Omental fat pad (tissue), 4 donors: ENCODE measurements around the gene FAM24B. TPM values are rescaled to one million over a fixed set of nuclear protein-coding genes. Genes with fewer than 3 reads are reported as not detected.
"Not testable (repeated sequence)": the region's sequence is repeated elsewhere in the genome, so short reads cannot be mapped to it uniquely, and the experiment has no call there.

Experiments used
- ATAC-seq: fragments of 150-250 bp; one replicate; pipeline ENCODE4 v1.9.1; 2016; ENCODE audit warnings: mild to moderate bottlenecking, moderate library complexity; ENCODE audit not compliant: low FRiP score
- DNase-seq: peaks from one replicate; pipeline ENCODE4 v3.0.0-alpha.2; 2019; ENCODE audit warnings: low spot score
- total RNA-seq, 4 donors: library from RNA; depleted of rRNA; stranded (reverse); fragments of >200 nt; gene quantifications; one replicate each; pipeline ENCODE4 v1.1.0, GENCODE V29; 2016
- TF ChIP-seq, protein P1 (sequence below), 3 donors: fragments of 450-650 bp; IDR thresholded peaks; one replicate each; pipeline ENCODE4 v1.5.1; 2016 to 2017; ENCODE audit warnings: antibody characterized with exemption in 3 of 3, mild to moderate bottlenecking in 3 of 3, moderate library complexity in 2 of 3

Gene FAM24B
- total RNA-seq, 4 donors from 2014 or later: 1.0 to 4.4 (median 3.2) TPM

DNA sequence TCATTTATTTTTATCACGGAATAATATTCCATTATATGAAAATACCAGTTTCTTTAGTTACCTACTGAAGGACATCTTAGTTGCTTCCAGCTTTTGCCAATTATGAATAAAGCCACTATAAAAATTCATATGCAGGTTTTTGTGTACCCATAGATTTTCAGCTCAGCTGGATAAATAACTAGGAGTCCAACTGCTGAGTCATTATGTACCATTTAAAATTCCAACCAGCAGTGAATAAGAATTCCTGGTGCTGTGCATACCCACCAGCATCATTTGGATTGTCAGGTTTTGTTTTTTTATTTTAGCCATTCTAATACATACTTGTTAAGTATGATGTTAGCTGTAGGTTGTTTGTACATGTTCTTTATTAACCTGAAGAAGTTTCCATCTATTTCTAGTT is 14.5 kb downstream of the FAM24B start:
- no peak for DNase-seq
- no peak for ATAC-seq
- TF ChIP-seq, protein P1, sequence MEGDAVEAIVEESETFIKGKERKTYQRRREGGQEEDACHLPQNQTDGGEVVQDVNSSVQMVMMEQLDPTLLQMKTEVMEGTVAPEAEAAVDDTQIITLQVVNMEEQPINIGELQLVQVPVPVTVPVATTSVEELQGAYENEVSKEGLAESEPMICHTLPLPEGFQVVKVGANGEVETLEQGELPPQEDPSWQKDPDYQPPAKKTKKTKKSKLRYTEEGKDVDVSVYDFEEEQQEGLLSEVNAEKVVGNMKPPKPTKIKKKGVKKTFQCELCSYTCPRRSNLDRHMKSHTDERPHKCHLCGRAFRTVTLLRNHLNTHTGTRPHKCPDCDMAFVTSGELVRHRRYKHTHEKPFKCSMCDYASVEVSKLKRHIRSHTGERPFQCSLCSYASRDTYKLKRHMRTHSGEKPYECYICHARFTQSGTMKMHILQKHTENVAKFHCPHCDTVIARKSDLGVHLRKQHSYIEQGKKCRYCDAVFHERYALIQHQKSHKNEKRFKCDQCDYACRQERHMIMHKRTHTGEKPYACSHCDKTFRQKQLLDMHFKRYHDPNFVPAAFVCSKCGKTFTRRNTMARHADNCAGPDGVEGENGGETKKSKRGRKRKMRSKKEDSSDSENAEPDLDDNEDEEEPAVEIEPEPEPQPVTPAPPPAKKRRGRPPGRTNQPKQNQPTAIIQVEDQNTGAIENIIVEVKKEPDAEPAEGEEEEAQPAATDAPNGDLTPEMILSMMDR (IDR thresholded peaks at IDR 0.05): no peak

DNA sequence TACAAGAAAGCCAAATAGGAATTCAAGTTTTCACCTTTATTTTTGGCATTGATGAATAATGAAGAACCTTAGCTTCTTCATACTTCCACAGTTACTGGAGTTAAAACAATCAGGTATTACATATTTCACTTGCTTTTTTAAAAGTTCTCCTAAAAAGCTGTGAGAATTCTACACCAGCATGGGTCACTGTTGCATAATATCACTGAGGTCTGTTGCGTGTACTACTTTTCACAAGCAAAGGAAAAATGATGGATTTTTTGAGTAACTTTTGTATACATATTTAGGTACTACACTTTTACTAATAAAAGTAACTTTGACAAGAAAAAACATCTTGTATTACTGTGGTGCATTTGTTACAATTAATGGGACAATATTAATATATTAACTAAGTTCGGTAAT is 15.2 kb downstream of the FAM24B start:
- DNase-seq: no peak
- TF ChIP-seq, protein P1 (IDR thresholded peaks at IDR 0.05): no peak
- no peak for ATAC-seq

DNA sequence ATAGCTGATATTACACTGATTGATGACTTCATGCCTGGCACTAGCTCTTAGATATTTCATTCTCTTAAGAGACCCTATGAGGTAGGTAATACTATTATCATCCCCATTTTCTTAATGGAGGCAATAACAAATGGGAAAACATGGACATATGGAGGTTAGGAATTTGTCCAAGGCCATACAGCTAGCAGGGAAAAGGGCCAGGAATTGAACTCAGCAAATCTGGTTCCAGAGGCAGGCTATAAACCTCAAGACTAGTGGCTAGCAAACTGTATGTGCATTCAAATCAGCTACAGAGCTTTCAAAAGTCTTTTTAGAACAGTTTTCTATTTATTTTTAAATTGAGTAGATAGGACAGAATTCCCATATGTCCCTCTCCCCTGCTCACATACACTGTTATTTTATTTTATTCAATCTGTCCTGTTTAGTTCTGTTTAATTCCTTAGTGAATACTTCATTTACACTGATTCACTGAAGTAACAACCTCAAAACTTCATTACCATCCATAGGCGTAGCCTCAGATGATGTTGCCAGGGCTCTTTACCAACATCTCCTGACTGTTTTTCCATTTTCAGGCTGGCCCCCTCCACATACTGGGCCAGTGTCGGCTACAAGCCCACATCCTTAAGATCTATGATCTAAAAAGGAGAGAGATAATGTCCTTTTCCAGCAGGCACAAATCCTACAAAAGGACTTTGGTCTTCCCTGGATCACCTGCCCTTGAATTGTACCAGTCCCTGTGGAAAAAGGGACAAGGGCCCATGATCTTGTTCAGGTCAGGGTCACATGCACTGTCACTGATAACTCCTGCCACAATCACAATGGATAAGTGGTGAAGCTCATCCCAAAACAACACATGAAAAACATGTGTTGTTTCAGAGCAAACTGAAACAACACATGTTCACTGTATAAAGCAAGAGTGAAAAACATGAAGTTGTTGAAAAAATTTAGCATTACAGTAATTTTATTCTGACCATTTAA is 15.9 kb downstream of the FAM24B start:
- ATAC-seq: no peak
- no peak for DNase-seq
- TF ChIP-seq, protein P1 (IDR thresholded peaks at IDR 0.05): no peak

DNA sequence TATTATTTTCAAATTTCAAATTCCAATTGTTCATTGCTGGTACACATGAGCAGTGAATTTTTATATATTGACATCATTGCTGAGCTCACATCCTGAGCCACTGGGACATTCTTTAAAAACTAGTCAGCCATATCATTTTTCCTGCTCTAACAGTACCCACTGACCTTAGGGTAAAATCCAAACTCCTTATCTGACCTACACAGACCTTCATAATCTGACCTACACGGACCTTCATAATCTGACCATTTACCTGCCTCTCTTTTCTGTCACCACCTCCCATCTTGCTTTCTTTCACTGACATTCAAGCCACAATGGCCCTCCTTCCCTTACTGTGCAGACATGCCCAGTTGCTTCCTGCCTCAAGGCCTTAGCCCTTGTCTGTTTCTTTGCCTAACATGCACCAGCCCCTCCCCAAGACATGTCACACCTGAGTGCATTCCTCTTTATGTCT is 17.6 kb downstream of the FAM24B start:
- TF ChIP-seq, protein P1 (IDR thresholded peaks at IDR 0.05): no peak
- no peak for ATAC-seq
- no peak for DNase-seq

DNA sequence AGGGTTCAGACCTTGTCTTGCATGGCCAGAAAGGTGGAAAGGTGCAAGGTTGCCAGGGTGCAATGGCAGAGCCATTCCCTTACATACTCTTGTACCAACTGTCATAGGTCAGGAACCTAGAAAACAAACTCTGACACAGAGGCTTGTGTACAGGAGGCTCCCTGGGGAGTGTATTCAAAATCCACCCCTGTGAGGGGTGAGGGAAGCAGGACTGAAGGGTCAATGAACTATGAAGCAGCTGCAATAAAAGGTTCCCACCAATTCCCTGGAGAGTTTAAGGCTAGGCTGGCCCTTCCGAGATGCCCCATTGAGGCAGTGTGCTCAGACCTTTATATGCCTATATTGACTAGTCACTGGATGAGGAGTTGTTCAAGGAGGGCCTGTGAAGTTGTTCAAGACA is 19.9 kb downstream of the FAM24B start:
- no peak for ATAC-seq
- DNase-seq: no peak
- TF ChIP-seq, protein P1 (IDR thresholded peaks at IDR 0.05): no peak

DNA sequence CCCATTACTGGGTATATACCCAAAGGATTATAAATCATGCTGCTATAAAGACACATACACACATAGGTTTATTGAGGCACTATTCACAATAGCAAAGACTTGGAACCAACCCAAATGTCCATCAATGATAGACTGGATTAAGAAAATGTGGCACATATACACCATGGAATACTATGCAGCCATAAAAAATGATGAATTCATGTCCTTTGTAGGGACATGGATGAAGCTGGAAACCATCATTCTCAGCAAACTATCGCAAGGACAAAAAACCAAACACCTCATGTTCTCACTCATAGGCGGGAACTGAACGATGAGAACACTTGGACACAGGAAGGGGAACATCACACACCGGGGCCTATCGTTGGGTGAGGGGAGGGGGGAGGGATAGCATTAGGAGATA is 21.3 kb downstream of the FAM24B start:
- not testable (repeated sequence) for ATAC-seq, DNase-seq

DNA sequence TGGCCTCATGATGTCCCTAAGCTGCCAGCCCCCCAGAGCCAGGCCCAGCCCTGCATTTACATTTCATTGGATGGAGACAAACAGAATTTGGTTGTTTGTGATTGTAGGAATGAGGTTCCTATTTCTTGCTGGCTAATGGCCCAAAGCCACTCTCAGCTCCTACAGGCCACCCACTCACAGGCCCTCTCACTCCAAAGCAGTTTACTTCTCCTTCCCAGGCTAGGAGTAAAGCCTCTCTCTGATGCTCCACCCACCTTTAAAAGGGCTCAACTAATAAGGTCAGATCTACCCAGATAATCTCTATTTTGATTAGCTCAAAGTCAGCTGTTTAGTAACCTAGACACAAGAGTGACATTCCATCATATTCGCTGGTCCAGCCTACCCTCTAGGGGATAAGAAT is 22.5 kb downstream of the FAM24B start:
- TF ChIP-seq, protein P1 (IDR thresholded peaks at IDR 0.05): no peak

More for the DNA sequence above, 22.5 kb downstream of the FAM24B start:
- no peak for ATAC-seq
- DNase-seq: no peak
